HG03039 (cell line): ENCODE data around the gene ICAM1.

ENCODE experiments used
- ATAC-seq: cut with Tn5 transposase; IDR thresholded peaks from one replicate; pipeline ENCODE4 v1.9.1; 2021; ENCODE audit warnings: mild to moderate bottlenecking, moderate library complexity; ENCODE audit not compliant: unreplicated experiment

ICAM1 gene

GRCh38 chr19:10321417-10321797 lies 50.5 kb downstream of the ICAM1 start:
- ATAC-seq = no peak

GRCh38 chr19:10321874-10322835 lies 51.2 kb downstream of the ICAM1 start:
- ATAC-seq = no peak

DNA sequence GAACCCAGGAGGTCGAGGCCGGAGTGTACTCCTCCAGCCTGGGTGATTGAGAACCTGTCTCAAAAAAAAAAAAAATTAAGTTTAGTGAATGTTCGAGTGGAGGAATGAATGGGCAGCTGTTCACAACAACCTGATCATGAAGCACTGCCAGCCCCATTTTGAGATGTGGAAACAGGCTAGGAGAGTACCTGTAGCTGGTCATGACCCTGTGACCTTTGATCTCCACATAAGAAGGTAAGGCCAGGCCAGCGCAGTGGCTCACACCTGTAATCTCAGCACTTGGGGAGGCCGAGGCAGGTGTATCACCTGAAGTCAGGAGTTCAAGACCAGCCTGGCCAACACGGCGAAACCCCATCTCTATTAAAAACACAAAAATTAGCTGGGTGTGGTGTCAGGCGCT lies 54.8 kb downstream of the ICAM1 start:
- ATAC-seq = no peak

- ATAC-seq = no peak
Observed at GRCh38 chr19:10327793-10328192, 56.9 kb downstream of the ICAM1 start.

DNA sequence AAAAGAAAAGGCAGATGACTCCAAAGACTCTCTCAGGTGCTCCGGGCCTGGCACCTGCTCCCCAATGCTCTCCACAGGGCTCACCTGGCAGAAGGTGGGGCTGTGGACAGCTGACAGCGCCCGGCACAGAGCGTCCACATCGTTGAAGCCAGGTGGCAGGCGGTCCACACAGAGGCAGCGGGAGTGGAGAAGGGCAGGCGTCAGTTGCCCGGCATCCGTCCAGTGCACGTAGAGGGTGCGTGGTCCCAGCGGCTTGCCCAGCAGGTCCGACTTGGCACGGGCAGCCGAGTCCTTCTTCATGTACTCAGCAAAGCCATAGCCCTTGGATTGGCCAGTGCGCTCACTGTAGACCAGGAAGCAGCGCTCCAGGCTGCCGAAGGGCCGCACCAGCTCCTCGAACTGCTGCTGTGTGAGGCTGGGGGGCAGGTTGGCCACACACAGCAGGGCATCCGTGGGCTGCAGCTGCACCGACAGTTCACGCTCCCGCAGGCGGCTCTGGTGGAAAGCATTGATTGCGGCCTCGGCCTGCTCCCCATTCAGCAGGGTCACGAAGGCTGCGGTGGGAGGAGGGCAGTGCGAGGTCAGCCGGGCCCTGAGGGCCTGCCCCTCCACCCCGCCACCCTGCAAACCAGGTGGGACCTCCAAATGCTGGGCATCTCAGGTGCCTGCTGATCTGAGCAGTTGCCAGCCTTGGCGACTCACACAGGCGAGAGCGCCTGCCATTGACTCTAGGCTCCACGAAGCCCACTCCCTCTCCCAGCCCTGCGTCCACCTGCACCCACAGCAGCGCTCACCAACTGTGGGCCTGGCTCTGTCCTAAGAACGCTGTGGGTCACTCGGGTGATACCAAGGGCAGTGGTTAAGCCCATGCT lies 57.9 kb downstream of the ICAM1 start:
- ATAC-seq = no peak

GRCh38 chr19:10329555-10329954 lies 58.6 kb downstream of the ICAM1 start:
- no peak for ATAC-seq

DNA sequence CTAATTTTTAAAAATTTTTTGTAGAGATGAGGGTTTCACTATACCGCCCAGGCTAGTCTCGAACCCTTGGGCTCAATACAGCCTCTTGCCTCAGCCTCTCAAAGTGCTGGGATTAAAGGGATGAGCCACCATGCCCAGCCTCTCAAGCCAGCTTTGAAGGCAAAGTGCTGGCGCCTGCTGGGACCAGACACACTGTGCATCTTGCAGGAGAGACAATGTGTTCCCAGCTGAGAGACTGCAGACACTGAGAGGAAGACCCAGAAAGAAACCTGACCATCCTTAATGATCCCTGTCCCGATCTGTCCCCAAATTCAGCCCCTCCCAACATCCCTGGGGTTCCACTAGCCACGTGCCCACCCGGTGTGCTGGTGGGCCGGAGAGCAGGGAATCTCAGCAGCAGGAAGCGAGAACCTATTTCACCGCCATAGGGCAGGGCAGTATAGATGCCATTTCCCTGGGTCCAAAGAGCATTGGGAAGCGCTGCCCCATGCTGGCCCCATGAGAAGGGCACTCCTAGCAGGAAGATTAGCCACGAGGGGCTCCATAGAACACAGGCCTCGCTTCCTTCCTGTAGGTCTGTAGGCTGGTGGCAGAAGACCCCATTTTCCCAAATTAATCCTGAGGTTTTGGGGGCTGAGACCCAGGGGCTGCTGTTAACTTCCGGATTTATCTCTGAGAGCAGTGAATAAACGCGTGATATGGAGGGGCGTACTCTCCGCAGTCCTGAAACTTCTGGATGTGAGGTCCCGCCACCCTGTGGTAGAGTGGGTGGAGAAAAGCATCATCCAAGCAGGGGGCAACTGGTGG lies 61.4 kb downstream of the ICAM1 start:
- no peak for ATAC-seq

- peak; percentile 86 for ATAC-seq
Observed at GRCh38 chr19:10332965-10333757, 62.2 kb downstream of the ICAM1 start, which contains the start of gene RAVER1. Gene RAVER1, minus strand, starts transcription at chr19:10333529. Its CDS starts 22 bp downstream, at chr19:10333507.

- no peak for ATAC-seq
Observed at GRCh38 chr19:10333758-10334587, 63.1 kb downstream of the ICAM1 start.

DNA sequence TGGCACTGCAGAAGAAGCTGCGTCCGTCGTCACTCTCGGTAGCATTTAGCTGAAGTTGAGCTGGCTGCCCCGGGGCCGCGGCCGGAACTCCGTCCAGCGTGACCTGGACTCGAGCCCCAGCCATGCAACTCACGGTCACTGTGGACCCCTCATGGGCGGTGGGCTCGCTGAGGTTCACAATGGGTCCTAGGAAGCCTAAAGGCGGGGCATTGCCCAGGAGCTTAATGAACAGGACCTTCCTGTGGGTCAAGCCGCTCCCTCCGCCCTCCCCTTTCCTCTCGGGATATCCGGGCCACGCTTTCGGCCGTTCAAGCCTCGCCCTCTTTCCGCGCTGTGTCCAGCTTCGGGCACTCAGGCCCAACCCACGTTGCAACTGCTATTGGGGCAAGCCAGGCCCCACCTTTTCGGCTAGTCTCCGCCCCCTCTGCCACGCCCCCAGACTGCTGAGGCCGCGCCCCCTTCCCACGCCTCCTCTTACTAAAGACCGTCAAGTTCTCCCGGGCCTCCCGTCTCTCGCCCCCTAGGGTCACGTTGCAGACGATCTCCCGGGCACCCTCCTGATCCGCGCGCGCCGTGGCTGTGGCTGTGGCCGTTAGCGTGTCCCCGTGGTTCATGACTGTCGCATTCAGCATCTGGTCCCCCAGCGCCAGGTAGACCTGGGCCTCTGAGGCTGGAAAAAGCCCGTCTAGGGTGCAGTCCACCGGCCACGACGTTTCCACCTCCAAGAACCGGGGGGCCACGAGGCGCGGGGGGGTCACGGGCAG lies 63.9 kb downstream of the ICAM1 start:
- ATAC-seq = no peak

DNA sequence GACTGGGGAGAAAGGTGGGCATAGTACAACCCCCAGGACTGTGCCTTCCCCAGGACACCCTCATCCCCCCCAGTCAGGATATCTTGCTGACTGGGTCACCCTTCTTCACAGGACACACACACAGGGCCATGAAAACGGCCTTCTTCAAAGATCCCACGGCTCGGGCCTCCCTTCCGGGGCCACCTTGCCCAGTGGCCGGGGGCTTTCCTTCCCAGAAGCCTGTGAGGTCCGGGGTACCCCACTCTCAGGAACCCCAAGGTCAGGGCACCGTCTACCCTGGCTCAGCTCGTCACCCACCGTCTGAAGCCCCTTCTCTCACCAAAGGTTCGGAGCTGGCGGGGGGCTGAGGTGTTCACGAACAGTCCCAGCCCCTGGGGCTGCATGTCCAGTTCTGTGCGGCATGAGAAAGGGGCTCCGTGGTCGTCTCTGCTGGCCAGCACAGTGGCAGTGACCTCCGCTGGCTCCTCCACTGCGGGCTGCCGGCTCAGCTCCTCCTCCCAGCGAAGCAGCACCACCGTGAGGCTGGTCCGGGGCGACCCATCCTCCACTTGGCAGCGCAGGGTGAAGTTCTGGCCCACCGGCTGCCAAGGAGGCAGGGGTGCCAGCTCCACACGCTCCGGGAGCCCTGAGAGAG lies 64.5 kb downstream of the ICAM1 start:
- ATAC-seq = no peak
